AG08395 (cell line): Measurements from ENCODE around the gene STIM1.
A peak's percentile ranks its signal among the peaks of the same experiment; 100 is the strongest.
"Not testable (repeated sequence)": the region's sequence is repeated elsewhere in the genome, so short reads cannot be mapped to it uniquely, and the experiment has no call there.

ENCODE experiments used
- DNase-seq: peaks from one replicate; pipeline ENCODE4 v3.0.0; 2012; ENCODE audit warnings: mixed read lengths, low spot score

The STIM1 gene

GRCh38 chr11:3854977-3855807 is at the start of gene STIM1:
Gene STIM1 (plus strand): TSS chr11:3855664. CDS start chr11:3856271, 607 bp downstream.
- DNase-seq = peak; percentile 96

- peak; percentile 70 for DNase-seq
Observed at GRCh38 chr11:3807909-3808860, 47.3 kb upstream of the STIM1 start, which contains the start of gene PGAP2. Gene PGAP2 (plus strand): TSS chr11:3808560. CDS start chr11:3811260, 2,700 bp downstream.

- peak; percentile 63 for DNase-seq
Observed at GRCh38 chr11:3808861-3809623, 46.4 kb upstream of the STIM1 start.

- no peak for DNase-seq
Observed at GRCh38 chr11:3809624-3809928, 45.9 kb upstream of the STIM1 start.

GRCh38 chr11:3810446-3810845 is 45.0 kb upstream of the STIM1 start:
- no peak for DNase-seq

GRCh38 chr11:3810951-3811350 is 44.5 kb upstream of the STIM1 start:
- peak; percentile 32 for DNase-seq

- DNase-seq = not testable (repeated sequence)
Observed at GRCh38 chr11:3814832-3815231, 40.6 kb upstream of the STIM1 start.

- DNase-seq = no peak
Observed at GRCh38 chr11:3815845-3816244, 39.6 kb upstream of the STIM1 start.

- DNase-seq = no peak
Observed at GRCh38 chr11:3816673-3817072, 38.8 kb upstream of the STIM1 start.

GRCh38 chr11:3817181-3817800 is 38.2 kb upstream of the STIM1 start:
- no peak for DNase-seq

GRCh38 chr11:3820971-3821370 is 34.5 kb upstream of the STIM1 start:
- DNase-seq = no peak

GRCh38 chr11:3822312-3822711 is 33.2 kb upstream of the STIM1 start:
- DNase-seq = no peak

GRCh38 chr11:3823303-3823702 is 32.2 kb upstream of the STIM1 start:
- peak; percentile 91 for DNase-seq

- no peak for DNase-seq
Observed at GRCh38 chr11:3823762-3824506, 31.5 kb upstream of the STIM1 start.

- peak; percentile 29 for DNase-seq
Observed at GRCh38 chr11:3824714-3825472, 30.6 kb upstream of the STIM1 start.

GRCh38 chr11:3825473-3826154 is 29.9 kb upstream of the STIM1 start:
- DNase-seq = no peak

GRCh38 chr11:3826721-3827120 is 28.7 kb upstream of the STIM1 start:
- DNase-seq = no peak

- no peak for DNase-seq
Observed at GRCh38 chr11:3827434-3828186, 27.9 kb upstream of the STIM1 start.

- DNase-seq = no peak
Observed at GRCh38 chr11:3830088-3830487, 25.4 kb upstream of the STIM1 start.
